Activated T-cell treated with anti-CD3 and anti-CD28 coated beads, Interleukin-2, amount 50 U/mL, for 24 hours (primary cell): ENCODE data around the gene SERGEF.

ENCODE experiments used
- DNase-seq: peaks from one replicate; pipeline ENCODE4 v3.0.0-alpha.2; 2020
- H3K27ac Mint-ChIP-seq: 2 replicates; pipeline ENCODE4 v1.8.0; 2020; ENCODE audit warnings: mild to moderate bottlenecking, mixed read lengths
- H3K27me3 Mint-ChIP-seq: 2 replicates; pipeline ENCODE4 v1.8.0; 2020; ENCODE audit warnings: mixed read lengths
- H3K36me3 Mint-ChIP-seq: 2 replicates; pipeline ENCODE4 v1.8.0; 2020; ENCODE audit warnings: low read depth, mixed read lengths
- H3K4me1 Mint-ChIP-seq: 2 replicates; pipeline ENCODE4 v1.8.0; 2020; ENCODE audit warnings: low read depth, mixed read lengths
- H3K4me3 Mint-ChIP-seq: 2 replicates; pipeline ENCODE4 v1.8.0; 2020; ENCODE audit warnings: mild to moderate bottlenecking, moderate library complexity, mixed read lengths
- H3K9me3 Mint-ChIP-seq: 2 replicates; pipeline ENCODE4 v1.8.0; 2020; ENCODE audit warnings: mixed read lengths

Gene SERGEF

GRCh38 chr11:17748044-17748443, 264.8 kb downstream of the SERGEF start:
- no peaks in the 10 kb centered on the region for H3K4me1 Mint-ChIP-seq
- DNase-seq: no peak
- no peaks in the 10 kb centered on the region for H3K9me3 Mint-ChIP-seq
- no peaks in the 10 kb centered on the region for H3K36me3 Mint-ChIP-seq
- no peak overlapping the region for H3K27ac Mint-ChIP-seq
- H3K4me3 Mint-ChIP-seq: no peak overlapping the region
- peaks cover 29% of the 10 kb centered on the region for H3K27me3 Mint-ChIP-seq

GRCh38 chr11:17747131-17747955, 265.5 kb downstream of the SERGEF start:
- no peaks in the 10 kb centered on the region for H3K9me3 Mint-ChIP-seq
- DNase-seq: no peak
- H3K4me1 Mint-ChIP-seq: no peaks in the 10 kb centered on the region
- no peak overlapping the region for H3K27ac Mint-ChIP-seq
- H3K4me3 Mint-ChIP-seq: no peak overlapping the region
- no peaks in the 10 kb centered on the region for H3K36me3 Mint-ChIP-seq
- H3K27me3 Mint-ChIP-seq: peaks cover 32% of the 10 kb centered on the region

- Mint-ChIP-seq H3K4me3 (no peak overlapping the region), H3K36me3 (no peaks in the 10 kb centered on the region), H3K4me1 (no peaks in the 10 kb centered on the region), H3K9me3 (no peaks in the 10 kb centered on the region), H3K27ac (no peak overlapping the region), H3K27me3 (peaks cover 39% of the 10 kb centered on the region)
- no peak for DNase-seq
Measured at GRCh38 chr11:17746096-17746495, 266.8 kb downstream of the SERGEF start.

GRCh38 chr11:17745023-17745772, 267.6 kb downstream of the SERGEF start:
- no peak for DNase-seq
- H3K4me1 Mint-ChIP-seq: no peaks in the 10 kb centered on the region
- no peak overlapping the region for H3K4me3 Mint-ChIP-seq
- no peaks in the 10 kb centered on the region for H3K36me3 Mint-ChIP-seq
- no peak overlapping the region for H3K27ac Mint-ChIP-seq
- no peaks in the 10 kb centered on the region for H3K9me3 Mint-ChIP-seq
- H3K27me3 Mint-ChIP-seq: peaks cover 35% of the 10 kb centered on the region

GRCh38 chr11:17744151-17744940, 268.5 kb downstream of the SERGEF start:
- no peak overlapping the region for H3K4me3 Mint-ChIP-seq
- peaks cover 35% of the 10 kb centered on the region for H3K27me3 Mint-ChIP-seq
- H3K36me3 Mint-ChIP-seq: no peaks in the 10 kb centered on the region
- no peaks in the 10 kb centered on the region for H3K4me1 Mint-ChIP-seq
- DNase-seq: no peak
- H3K9me3 Mint-ChIP-seq: no peaks in the 10 kb centered on the region
- no peak overlapping the region for H3K27ac Mint-ChIP-seq

- Mint-ChIP-seq H3K4me3 (no peak overlapping the region), H3K4me1 (no peaks in the 10 kb centered on the region), H3K36me3 (no peaks in the 10 kb centered on the region), H3K9me3 (no peaks in the 10 kb centered on the region), H3K27ac (no peak overlapping the region), H3K27me3 (peaks cover 35% of the 10 kb centered on the region)
- DNase-seq: no peak
Measured at GRCh38 chr11:17743808-17744119, 269.1 kb downstream of the SERGEF start.

- no peaks in the 10 kb centered on the region for H3K4me1 Mint-ChIP-seq
- no peak overlapping the region for H3K27ac Mint-ChIP-seq
- no peaks in the 10 kb centered on the region for H3K36me3 Mint-ChIP-seq
- H3K4me3 Mint-ChIP-seq: no peak overlapping the region
- H3K27me3 Mint-ChIP-seq: peaks cover 40% of the 10 kb centered on the region
- no peaks in the 10 kb centered on the region for H3K9me3 Mint-ChIP-seq
- no peak for DNase-seq
Measured at GRCh38 chr11:17743026-17743807, 269.6 kb downstream of the SERGEF start.

- no peaks in the 10 kb centered on the region for H3K9me3 Mint-ChIP-seq
- no peak overlapping the region for H3K4me3 Mint-ChIP-seq
- H3K27ac Mint-ChIP-seq: no peak overlapping the region
- no peak for DNase-seq
- H3K4me1 Mint-ChIP-seq: no peaks in the 10 kb centered on the region
- H3K36me3 Mint-ChIP-seq: no peaks in the 10 kb centered on the region
- peaks cover 45% of the 10 kb centered on the region for H3K27me3 Mint-ChIP-seq
Measured at GRCh38 chr11:17742019-17742418, 270.8 kb downstream of the SERGEF start.

GRCh38 chr11:17741487-17741886, 271.4 kb downstream of the SERGEF start:
- H3K36me3 Mint-ChIP-seq: no peaks in the 10 kb centered on the region
- peaks cover 45% of the 10 kb centered on the region for H3K27me3 Mint-ChIP-seq
- no peak for DNase-seq
- no peak overlapping the region for H3K27ac Mint-ChIP-seq
- no peak overlapping the region for H3K4me3 Mint-ChIP-seq
- H3K4me1 Mint-ChIP-seq: peaks cover 2% of the 10 kb centered on the region
- no peaks in the 10 kb centered on the region for H3K9me3 Mint-ChIP-seq

GRCh38 chr11:17740649-17741235, 272.1 kb downstream of the SERGEF start:
- H3K9me3 Mint-ChIP-seq: no peaks in the 10 kb centered on the region
- no peaks in the 10 kb centered on the region for H3K36me3 Mint-ChIP-seq
- H3K27ac Mint-ChIP-seq: no peak overlapping the region
- no peak overlapping the region for H3K4me3 Mint-ChIP-seq
- peaks cover 4% of the 10 kb centered on the region for H3K4me1 Mint-ChIP-seq
- DNase-seq: no peak
- peaks cover 47% of the 10 kb centered on the region for H3K27me3 Mint-ChIP-seq

GRCh38 chr11:17739945-17740338, 272.9 kb downstream of the SERGEF start:
- H3K27me3 Mint-ChIP-seq: peaks cover 46% of the 10 kb centered on the region
- H3K4me3 Mint-ChIP-seq: no peak overlapping the region
- no peak overlapping the region for H3K27ac Mint-ChIP-seq
- H3K4me1 Mint-ChIP-seq: peaks cover 4% of the 10 kb centered on the region
- no peak for DNase-seq
- no peaks in the 10 kb centered on the region for H3K9me3 Mint-ChIP-seq
- H3K36me3 Mint-ChIP-seq: no peaks in the 10 kb centered on the region

GRCh38 chr11:17738151-17738973, 274.5 kb downstream of the SERGEF start:
- Mint-ChIP-seq H3K27me3 (peaks cover 53% of the 10 kb centered on the region), H3K4me3 (no peak overlapping the region), H3K9me3 (no peaks in the 10 kb centered on the region), H3K27ac (no peak overlapping the region), H3K36me3 (no peaks in the 10 kb centered on the region), H3K4me1 (peaks cover 7% of the 10 kb centered on the region)
- DNase-seq: no peak
